Mammary epithelial cell (primary cell): Measurements from ENCODE around the gene ITGA11.

Experiments
- EZH2 ChIP-seq: IDR thresholded peaks from 2 replicates; pipeline ENCODE4 v1.6.1; 2012; ENCODE audit warnings: low read length, inconsistent platforms, borderline replicate concordance
- TF ChIP-seq, protein P1 (sequence below), 2 donors: IDR thresholded peaks in 1 of 2; conservative IDR thresholded peaks in 1 of 2; 2 replicates each; pipeline ENCODE4 v1.5.1; 2011 to 2012; ENCODE audit warnings: inconsistent platforms in 2 of 2, low read length in 2 of 2, mild to moderate bottlenecking in 2 of 2, control low read depth in 1 of 2, low read depth in 1 of 2; ENCODE audit not compliant: insufficient read depth in 1 of 2; ENCODE audit errors: extremely low read depth in 1 of 2

DNA sequence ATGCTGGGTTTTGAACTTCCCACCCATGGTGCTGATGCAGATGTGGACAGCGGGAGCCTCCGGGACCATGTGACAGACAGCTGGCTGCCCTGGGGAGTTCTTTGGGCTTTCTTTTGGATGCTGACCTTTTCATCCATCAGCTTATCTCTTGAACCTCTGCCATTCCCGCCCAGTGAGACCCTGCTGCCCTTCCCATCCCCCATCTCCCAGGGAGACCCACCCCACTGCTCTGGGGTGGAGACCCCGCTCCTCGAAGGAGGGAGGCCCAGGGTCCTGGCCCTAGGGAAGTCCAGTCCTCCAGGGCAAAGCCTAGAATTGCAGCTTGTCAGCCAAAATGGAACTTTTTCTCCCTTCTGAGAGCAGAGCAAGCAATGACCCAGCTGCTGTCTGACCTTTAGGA is 64.0 kb downstream of the ITGA11 start:
- TF ChIP-seq, protein P1, sequence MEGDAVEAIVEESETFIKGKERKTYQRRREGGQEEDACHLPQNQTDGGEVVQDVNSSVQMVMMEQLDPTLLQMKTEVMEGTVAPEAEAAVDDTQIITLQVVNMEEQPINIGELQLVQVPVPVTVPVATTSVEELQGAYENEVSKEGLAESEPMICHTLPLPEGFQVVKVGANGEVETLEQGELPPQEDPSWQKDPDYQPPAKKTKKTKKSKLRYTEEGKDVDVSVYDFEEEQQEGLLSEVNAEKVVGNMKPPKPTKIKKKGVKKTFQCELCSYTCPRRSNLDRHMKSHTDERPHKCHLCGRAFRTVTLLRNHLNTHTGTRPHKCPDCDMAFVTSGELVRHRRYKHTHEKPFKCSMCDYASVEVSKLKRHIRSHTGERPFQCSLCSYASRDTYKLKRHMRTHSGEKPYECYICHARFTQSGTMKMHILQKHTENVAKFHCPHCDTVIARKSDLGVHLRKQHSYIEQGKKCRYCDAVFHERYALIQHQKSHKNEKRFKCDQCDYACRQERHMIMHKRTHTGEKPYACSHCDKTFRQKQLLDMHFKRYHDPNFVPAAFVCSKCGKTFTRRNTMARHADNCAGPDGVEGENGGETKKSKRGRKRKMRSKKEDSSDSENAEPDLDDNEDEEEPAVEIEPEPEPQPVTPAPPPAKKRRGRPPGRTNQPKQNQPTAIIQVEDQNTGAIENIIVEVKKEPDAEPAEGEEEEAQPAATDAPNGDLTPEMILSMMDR (conservative IDR thresholded peaks at IDR 0.05 in 1 of 2, IDR thresholded peaks at IDR 0.05 in 1 of 2; ENCODE audit: extremely low read depth in 1 of 2, insufficient read depth in 1 of 2, low read depth in 1 of 2, low read length in 2 of 2) = no peak
- TF ChIP-seq EZH2 = no peak
